ENCODE measurements around the gene DMRTA1.
A peak's percentile ranks its signal among the peaks of the same experiment; 100 is the strongest.
"Not testable (repeated sequence)": the region's sequence is repeated elsewhere in the genome, so short reads cannot be mapped to it uniquely, and the experiment has no call there.

The DMRTA1 gene, protein sequence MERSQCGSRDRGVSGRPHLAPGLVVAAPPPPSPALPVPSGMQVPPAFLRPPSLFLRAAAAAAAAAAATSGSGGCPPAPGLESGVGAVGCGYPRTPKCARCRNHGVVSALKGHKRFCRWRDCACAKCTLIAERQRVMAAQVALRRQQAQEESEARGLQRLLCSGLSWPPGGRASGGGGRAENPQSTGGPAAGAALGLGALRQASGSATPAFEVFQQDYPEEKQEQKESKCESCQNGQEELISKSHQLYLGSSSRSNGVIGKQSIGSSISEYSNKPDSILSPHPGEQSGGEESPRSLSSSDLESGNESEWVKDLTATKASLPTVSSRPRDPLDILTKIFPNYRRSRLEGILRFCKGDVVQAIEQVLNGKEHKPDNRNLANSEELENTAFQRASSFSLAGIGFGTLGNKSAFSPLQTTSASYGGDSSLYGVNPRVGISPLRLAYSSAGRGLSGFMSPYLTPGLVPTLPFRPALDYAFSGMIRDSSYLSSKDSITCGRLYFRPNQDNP

DNA sequence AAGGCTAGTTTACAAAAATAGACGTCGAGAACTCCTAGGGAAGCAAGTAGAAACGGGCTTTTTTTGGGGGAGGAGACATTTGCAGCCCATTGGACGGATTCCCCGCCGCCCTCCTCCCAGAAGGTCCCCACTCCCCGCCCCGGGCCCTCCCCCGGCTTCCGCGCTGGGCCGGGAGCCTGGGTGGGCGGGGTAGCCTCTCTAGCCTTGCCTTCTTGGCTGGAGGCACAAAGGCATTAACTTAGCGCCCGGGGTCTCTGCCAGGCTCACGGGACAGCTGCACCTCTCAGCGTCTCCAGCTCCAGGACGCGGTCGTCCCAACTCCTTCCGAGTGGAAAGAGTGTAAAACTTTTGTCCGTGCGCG, at the start of gene DMRTA1:
Gene DMRTA1, plus strand, starts transcription at position 236 of the 361 bp plus-strand sequence. CDS start 242 bp downstream, outside the sequence.
- DNase-seq: peak; percentile 49

DNA sequence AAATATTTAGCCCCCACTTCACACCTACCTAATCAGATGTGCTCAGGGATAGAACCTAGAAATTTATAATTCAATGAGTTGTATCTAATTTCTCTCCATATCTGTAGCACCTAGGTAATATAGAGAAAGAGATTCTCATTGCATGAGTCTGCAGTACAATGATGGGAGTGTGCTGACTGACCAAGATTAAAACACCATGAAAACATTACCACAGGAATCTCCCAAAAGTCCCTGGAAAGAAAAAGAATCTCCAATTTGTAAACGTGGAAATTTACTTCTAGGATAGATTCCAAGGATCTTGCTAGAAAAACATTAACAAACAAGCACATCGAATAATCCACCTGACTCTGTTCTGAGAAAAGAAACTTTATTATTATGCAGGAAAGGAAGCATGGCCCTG, 45.0 kb upstream of the DMRTA1 start:
- no peak for DNase-seq

DNA sequence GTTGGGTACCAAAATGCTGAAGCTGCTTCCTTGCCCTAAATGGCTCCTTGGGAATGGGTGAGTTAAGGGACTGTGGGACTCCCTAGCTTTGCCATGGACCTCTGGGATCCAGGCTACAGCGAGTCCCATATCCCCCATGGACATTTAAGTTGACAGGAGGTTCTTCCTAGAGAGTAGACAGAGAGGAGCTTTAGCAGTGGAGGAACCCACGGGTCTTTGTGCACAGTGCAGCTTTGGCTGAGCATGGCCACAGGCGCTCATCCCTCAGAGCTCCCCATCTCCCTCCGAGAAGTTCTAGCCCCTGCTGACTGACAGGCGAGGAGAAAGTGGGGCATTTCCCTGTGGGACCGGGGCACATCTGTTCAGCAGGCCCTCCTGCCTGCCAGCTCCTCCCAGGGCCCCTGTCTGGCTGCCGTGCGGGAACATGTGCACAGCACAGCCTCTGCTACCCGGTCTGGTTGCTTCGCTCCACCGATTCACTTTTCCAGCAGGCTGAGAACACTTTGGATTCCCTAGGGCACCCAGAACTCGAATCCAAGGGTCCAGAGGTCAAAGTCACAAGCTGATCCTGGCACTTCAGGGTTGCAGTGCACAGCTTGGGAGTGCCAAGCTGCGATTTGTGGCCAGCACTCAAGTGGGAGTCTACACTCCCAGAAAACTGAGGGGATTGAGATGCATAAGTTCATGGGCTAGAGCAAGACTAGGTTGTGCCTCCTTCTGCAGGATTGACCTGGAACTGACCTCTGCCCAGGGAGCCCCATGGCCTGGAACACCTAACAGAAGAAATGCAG, 40.6 kb upstream of the DMRTA1 start:
- no peak for DNase-seq

DNA sequence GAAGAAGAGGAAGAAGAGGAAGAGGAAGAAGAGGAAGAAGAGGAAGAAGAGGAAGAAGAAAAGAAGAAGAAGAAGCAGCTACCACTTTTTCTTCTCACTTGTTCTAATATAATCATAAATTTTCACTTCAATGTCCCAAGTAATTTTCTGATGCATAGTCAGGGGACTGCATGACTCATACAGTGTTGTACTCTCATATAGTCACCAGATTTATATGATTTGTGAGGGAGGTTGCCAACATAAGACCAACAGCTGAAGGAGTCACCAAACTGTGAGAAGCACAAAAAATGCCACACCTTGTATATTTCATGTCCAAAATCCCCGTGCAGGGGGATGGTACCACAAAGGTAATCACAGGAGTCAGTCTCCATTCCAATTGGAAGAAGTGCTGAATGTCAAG, 32.7 kb upstream of the DMRTA1 start:
- no peak for DNase-seq

DNA sequence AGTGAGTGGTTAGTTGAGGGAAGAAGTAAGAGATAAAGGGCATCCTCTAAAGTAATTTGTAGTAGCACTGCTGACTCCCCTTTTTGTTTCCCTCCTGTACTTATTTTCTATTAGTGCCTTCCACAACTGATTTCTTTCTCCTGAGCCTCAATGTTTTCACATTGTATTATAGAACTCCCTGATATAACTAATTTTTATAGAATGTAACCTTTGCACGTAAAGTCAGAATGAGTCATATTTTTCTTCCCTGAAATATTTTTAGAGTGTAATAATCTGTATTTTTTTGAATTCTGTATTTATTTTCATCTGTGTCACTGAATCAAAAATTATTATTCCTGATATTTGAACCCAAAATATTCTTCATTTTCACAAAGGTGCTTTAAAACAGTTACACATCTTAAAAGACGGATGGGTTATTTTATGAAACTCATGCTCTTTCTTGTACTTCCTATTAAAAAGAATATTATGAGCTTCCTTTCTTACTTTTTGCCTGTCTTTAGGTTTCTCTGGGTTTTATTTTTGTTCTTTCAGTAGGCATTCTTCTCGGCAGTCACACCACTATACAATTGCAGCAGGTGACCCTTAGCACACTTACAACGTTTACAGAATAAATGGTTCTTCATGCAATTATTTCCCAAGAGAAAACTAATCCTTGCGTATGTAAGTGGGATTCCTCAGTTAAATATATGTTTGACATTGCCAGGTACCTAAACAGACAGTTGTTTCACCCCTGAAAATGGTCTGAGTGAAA, 30.5 kb upstream of the DMRTA1 start:
- no peak for DNase-seq

DNA sequence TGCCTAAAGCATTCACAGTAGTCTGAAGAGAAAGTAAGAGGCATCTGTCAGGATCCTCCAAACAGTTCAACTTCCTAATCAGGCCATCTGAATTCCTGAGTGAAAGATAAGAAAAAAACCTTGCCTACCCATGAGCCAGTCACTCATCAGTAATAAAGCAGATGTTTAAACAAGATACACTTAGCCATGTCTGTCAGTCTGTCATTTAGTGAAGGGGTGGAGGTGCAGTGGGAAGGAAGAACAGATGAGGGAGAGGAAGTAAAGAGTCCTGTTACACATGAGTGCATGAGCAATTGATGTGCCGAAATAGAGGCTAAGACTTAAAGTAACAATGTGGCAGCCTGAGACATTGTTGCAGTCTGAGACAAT, 29.9 kb upstream of the DMRTA1 start:
- DNase-seq: no peak

DNA sequence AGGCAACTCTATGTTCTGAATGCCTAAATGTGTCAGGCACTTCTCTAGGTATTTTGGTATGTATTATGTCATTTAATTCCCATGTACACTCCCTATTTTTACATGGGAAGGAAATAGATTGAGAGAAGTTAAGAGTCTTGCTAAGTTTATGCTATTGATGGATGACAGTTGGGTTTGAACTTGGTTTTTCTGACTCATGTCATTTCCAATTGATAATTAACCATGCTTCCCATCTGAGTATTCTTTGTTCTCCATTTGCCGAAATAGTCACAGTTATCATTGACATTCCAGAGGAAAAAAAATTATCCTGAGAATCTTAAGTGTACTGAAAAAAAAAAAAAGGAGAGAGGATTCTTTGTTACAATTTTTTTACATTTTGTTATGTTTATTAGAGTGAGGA, 23.1 kb upstream of the DMRTA1 start:
- DNase-seq: no peak

DNA sequence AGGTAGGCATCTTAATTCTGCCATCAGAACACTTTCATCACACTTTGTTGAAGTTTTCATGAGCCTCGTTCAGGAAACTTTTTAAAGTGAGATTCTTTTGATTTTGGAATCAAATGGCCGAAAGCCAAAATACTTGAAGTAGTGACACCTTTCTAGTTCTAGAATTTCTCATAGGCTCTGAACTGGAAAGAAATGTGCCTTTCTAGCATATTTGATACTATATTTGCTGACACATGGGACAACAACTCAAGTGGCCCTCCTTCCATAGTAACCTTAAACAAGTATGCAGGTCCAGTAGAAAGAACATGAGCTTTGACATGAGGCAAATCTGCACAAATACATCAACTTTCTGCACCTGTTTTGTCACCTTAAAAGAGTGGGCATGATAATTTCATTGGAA, 22.0 kb upstream of the DMRTA1 start:
- DNase-seq: no peak

DNA sequence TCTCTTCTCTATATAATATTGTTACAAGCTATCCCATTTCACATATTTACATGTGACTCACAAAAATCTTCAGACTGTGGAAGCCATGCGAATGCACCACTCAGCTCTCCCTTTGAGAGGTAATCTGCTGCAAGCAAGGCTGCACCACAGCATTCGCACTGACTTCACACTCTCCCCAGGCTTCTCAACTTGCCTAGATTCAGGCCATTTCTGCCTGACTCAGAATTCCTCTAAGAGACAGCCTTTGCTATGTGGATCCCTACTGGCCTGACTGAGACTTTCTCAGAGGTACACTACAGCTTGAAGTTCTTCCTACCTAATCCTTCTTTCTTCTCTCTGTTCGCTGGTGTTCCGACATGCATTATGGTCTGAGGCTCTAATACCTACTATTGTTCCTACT, 21.1 kb upstream of the DMRTA1 start:
- DNase-seq: no peak

DNA sequence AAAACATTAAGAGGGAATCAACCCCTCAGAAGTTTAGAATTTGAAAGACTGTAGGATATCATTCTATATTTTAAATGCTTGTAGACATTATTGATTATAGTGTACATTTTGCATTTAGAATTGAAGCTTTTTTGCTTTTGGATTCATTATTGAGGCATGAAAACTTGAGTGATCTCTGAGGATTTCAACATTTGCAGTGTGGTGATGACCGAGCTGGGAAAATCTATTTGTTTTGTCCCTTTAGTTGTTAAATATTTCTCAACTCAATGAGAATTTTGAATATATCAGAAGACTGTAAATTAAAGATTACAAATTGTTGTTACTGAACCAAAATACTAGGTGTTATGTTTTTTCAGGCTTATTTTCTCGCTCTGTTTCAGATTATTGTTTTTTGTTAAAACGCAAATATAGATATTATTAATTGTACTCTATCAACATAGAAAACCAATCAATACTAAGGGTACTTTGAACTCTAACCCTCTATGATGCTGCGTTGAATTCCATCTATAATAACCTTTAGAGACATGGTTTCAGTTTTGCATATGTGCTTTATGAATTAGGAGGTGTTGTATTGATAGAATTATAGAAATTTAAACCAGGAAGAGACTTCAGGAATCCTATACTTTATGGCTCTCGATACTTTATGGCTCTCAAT, 19.3 kb upstream of the DMRTA1 start:
- DNase-seq: no peak

DNA sequence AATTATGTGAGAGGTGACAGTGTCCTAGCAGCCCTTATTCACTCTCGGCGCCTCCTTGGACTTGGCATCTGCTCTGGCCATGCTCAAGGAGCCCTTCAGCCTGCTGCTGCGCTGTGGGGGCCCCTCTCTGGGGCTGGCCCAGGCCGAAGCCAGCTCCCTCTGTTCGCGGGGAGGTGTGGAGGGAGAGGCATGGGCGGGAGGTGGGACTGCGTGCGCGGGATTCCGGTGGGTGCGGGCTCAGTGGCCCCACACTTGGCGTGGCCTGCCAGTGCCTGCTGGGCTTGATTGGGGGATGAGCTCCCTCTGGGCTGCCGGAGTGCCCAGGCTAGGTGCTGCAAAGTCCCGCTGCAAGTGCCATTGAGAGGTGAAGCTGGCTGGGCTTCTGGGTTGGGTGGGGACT, 12.9 kb upstream of the DMRTA1 start:
- no peak for DNase-seq

DNA sequence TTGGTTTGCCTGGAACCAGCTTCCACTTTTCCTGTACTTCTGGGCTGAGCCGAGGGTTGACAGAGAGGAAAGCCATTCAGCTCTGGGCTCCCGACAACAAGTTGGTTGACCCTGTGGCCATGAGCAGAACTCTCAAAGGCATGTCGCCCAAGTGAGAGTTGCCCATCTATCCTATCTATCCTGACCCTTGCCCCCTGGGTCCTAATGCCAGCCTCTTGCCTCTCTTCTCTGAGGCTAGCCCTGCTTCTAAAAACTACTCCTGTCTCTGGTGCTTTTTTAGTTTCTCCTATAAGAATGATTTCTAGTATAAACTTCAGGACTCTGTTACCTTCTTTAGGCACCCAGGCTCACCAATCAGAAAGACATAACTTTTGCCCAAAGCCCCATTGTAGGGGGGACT, 11.4 kb upstream of the DMRTA1 start:
- not testable (repeated sequence) for DNase-seq

DNA sequence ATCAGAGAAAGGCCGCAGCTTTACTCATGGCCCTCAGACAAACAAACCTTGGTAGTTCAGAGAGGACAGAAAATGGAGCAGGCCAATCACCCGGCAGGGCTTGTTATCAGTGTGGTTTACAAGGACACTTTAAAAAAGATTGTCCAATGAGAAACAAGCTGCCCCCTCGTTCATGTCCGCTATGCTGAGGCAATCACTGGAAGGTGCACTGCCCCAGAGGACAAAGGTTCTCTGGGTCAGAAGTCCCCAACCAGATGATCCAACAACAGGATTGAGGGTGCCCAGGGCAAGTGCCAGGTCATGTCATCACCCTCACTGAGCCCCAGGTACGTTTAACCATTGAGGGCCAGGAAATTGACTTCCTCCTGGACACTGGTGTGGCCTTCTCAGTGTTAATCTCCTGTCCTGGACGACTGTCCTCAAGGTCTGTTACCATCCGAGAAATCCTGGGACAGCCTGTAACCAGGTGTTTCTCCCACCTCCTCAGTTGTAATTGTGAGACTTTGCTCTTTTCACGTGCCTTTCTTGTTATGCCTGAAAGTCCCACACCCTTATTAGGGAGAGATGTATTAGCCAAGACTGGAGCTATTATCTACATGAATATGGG, 9.1 kb upstream of the DMRTA1 start:
- not testable (repeated sequence) for DNase-seq

DNA sequence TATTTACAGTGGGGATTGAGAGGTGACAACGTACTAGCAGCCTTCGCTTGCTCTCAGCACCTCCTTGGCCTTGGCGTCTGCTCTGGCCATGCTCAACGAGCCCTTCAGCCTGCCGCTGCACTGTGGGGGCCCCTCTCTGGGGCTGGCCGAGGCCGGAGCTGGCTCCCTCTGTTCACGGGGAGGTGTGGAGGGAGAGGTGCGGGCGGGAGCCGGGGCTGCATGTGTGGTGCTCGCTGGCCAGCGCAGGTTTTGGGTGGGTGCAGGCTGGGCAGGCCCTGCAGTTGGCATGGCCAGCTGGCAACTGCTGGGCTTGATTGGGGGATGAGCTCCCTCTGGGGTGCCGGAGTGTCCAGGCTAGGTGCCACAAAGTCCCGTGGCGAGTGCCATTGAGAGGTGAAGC, 5.8 kb upstream of the DMRTA1 start:
- no peak for DNase-seq

DNA sequence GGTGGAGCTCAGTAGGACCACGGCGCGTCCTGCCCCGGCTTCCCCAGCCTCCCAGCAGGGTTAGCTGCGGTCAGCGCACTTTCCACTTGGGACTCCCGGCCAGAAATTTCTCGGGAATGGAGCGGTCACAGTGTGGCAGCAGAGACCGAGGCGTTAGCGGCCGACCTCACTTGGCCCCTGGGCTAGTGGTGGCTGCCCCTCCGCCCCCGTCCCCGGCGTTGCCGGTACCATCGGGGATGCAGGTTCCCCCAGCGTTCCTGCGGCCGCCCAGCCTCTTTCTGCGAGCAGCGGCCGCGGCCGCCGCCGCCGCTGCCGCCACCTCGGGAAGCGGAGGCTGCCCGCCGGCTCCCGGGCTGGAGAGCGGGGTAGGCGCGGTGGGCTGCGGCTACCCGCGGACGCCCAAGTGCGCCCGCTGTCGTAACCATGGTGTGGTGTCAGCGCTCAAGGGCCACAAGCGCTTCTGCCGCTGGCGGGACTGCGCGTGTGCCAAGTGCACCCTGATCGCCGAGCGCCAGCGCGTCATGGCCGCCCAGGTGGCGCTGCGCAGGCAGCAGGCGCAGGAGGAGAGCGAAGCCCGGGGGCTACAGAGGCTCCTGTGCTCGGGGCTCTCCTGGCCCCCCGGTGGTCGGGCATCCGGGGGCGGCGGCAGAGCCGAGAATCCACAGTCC, 460 bp downstream of the DMRTA1 start:
- DNase-seq: peak; percentile 58

DNA sequence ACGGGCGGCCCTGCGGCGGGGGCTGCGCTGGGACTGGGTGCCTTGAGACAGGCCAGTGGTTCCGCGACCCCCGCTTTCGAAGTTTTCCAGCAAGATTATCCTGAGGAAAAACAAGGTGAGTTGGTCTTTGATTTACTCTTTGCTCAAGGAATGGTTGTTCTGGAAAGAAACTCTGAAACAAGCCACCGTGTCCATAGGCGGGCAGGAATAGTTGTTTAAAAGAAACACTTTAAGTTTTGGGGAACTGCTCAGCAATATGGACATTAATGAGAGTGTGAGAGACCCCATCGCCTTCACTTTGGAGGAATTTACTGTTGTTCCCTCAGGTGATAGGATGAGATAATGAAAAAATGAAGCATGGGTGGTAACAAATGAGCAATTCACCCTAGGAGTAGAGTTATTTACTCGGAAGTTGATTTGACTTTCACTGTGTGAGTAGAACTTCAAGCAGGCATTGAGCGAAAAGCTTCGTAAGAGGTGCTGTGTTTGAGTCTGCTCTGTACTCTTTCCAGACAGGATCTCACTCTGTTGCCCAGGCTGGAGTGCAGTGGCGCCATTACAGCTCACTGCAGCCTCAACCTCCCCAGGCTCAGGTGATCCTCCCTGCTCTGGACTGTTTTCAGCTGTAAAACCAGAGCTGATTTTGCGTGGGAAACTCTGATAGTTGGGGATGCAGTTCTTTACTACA, 1.1 kb downstream of the DMRTA1 start:
- DNase-seq: no peak

DNA sequence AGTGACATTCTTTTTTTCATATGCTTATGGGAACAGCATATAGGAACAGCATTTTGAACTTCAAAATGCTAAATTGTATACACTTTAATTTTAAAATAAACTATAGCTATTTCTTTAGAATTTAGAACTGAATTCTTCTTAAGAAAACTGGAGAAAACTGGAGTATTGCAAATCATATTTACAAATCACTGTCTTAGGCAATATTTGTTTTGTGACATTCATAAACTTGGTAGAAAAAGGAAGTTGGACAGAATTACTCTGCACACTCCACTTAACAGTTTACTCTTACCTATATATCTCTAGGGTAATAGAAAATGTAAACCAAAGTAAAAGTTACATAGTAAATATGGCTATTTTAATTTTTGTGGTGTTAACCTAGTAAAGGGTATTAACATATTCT, 3.1 kb downstream of the DMRTA1 start:
- DNase-seq: no peak

DNA sequence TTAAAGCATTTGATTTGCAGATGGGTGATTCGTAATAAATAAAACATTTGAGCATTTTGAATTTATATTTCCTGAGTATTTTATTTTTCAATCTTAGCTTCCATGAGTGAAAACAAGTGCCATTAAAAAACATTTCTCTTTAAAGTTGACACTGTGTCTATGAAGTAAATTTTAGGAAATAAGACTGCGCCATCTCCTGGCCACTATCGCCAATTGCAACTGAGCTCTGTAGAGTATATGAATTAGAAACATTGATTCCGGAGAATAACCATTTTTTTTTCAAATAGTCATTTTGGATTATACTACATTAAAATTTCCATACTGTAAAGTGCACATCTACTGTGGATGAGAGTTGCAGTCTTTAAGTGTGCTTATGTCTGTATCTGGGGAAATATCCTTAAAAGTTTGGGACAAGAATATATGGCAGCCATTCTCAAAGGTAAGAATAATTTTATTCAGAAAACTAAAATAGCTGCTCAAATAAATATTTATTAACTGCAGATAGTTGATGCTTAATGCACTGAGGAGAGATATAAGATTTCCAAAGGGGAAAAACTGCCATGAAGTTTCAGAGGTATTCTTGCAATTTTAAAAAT, 5.9 kb downstream of the DMRTA1 start:
- peak; percentile 59 for DNase-seq

DNA sequence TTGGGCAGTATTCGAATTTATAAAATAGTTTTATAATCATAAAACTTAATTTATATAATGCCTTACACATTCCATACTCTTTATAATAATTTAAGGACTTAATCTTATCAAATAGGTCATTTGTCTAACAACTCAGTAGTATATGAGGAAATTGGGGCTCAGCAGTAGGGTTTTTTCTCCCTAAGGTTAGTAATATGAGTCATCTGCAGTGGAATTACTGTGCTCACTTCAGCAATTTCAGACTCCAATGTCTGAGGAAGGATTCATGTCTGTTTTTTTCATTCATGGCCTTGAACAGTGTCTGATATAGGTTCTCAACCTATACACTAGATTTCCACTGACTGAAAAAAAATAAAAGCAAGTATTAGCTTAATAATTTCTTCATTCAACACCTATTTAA, 7.4 kb downstream of the DMRTA1 start:
- DNase-seq: no peak

DNA sequence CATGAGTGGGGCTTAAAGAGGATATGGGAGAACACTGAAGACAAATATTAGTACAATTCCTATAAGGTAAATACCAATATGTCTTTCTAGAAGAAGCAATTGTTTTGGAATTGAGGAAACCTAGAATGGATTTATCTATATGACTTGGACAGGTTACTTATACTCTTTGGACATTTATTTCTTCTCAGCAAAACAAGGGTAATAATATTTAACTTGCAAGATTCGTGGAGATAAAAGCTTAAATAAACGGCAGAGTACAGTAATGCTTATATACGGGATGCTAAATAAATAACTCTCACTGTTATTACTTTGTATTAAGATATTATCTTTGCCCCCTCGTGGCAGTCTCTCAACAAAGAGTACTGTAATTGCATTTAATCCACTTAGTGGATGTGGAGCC, 8.6 kb downstream of the DMRTA1 start:
- DNase-seq: no peak

DNA sequence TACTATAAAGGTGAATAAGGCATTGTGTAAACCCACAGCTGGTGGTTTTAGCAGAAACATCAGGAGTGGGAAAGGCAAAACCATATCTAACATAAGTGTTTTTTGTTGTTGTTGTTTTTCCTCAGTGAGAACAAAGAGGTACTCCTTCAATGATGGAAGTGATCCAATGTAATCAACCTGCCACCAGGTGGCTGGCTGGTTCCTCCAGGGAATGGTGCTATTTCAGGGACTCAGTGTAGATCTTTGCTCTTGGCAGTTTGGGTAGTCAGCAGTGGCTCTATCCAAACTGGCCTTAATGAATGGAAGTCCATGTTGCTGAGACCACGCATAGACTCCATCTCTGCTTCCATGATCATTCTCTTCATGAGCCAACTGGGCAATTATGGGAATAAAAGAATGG, 10.8 kb downstream of the DMRTA1 start:
- DNase-seq: no peak
